GM21576 (cell line): ENCODE results near the gene TSPAN2.

Source experiments
- ATAC-seq: cut with Tn5 transposase; IDR thresholded peaks from one replicate; pipeline ENCODE4 v1.9.1; 2021; ENCODE audit warnings: mild to moderate bottlenecking, moderate library complexity; ENCODE audit not compliant: unreplicated experiment

Gene TSPAN2

GRCh38 chr1:115076384-115076915 lies 12.9 kb downstream of the TSPAN2 start:
- no peak for ATAC-seq

GRCh38 chr1:115074839-115075534 lies 14.3 kb downstream of the TSPAN2 start:
- ATAC-seq: no peak

DNA sequence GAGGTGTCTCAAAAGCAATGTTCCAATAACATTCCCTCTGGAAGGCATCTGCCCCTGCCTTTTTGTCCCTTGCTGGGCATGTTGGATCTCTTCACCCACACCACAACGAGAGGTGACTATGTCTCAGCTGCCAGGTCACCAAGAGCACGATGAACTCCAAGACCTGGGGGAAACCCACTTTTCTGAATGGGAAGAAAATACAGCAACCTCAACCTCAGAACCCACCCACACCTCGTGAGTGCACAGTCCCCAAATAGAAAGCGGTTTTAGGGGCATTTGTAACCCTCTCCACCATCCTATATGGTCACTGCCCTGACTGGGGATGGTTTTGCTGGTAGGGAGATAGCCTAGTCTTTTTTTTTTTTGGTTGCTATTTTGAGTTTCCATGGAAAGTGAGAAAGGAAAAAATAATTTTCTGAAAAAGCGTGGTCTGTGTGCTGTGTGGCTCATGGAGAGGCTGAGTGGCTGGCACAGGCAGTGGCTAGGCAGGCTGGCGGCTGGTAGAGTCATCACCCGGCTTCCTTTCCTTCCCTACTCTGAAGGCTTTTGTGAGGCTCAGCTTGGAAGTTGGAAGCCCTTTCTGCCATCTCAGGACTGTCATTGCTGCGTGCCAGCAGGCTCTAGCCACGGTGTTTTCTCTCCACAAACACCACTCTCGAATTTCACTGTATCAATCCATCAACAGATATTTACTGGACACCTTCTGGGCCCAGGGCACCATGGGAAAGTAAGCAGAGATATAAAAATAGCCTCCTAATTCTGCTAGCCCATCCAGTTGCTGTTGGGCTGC lies 15.8 kb downstream of the TSPAN2 start:
- ATAC-seq: no peak

DNA sequence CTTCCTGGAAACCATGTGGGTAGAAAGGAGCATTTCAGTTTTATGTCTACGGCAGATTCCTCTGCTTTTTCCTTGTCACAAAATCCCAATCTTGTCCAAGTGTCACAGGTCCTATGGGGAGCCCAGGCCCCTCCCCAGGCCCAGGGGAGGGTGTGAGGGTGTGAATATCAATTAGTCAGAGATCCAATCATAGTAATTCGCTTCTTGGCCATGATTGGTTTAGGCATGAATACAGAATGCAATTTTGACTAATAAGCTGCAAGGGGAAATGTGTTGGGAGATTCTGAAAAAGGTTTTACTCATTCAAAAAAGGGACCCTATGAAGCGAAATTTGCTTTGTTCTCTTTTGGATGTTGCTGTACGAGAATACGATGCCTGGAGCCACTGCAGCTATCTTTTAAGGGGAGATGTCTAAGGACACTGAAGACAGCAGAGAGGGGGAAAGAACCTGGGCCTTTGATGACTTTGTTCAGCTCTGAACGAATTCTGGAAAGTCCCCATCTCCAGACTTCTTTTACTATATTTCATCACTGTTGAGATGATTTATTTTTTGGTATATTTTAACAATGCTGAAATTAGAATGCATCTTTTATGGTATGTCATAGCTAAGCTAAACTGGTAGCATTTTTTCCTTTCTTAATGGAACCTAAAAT lies 18.2 kb downstream of the TSPAN2 start:
- no peak for ATAC-seq

DNA sequence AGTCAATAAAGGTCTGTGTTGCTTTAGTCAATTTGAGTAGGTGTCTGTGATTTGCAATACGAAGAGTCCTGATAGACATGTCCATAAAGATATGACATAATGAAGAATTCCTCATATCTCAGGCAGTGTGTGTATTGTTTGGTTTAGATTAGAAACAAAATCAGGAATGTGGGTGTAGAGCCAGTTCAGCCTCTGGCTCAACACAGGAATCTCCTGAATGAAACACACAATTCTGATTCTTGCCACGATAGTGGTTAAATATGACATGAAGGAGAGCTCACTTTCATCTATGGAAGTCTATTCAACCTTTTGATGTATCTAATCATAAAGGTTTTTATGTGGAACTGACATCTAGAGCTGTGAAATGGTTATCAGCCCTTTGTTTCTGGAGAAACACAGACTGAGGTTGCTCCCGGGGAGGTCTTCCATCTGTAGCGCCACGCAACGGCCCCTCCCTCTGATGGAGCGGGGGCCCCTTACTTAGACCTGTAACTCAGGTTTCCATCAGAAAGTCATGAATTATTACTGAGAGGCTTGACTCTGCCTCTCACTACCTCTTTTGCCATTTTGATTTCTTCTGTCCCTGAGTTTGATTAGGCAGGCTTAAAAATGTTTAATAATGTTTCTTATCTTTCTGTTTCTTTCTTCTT lies 19.5 kb downstream of the TSPAN2 start:
- ATAC-seq: no peak

- ATAC-seq: no peak
These were observed 20.3 kb downstream of the TSPAN2 start for GRCh38 chr1:115068826-115069585.

DNA sequence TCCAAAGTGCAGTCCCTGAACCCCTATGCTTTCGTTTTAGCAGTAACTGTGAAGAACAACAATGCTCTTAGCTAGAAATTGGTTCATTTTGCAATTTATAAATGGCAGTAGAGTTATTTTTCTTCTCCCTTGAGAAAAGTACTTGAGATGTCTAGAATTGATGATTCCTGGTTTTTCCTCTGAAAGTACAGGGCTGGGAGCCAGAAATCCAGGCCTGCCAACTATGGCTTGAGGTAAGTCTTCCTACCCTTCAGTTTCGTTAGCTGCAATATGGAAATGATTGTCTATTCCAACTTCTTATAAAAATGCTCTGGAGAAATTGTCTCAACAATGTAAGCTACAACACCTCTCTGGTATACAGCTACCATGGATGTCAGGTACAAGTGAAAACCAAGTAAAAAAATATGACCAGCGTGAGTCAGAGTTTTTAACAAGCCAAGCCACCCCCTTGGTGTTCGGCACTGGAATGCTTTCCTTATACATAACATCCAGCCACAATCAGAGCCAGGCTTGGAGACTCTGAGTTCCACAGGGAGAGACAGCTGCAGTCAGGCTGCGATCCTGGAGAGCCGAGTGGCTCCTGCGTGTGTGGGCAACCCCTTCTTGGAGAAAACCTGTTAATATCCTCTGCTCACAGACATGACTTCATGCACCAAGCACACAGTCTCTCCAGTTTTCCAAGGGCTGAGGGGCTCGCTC lies 22.0 kb downstream of the TSPAN2 start:
- ATAC-seq: no peak

DNA sequence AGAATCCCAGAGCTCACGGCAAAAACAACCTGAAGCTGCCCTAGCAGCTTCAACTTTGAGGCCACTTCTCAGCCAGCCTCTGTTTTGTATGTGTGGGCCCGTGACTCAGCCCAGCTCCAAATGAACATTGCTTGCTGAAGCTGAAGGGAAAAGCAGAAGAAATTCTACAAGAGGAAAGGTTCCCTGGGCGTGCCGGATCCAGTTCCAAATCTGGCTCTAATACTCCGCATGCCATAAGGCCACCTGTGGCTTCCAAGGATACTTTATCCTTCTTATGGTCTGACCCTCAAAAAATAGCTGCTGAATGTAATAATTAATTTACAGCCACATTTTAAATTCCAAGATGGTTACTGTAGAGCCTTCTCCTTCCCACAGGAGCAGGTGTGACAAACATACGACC lies 24.3 kb downstream of the TSPAN2 start:
- ATAC-seq: no peak

- ATAC-seq: no peak
These were observed 24.8 kb downstream of the TSPAN2 start for GRCh38 chr1:115064461-115064860.

DNA sequence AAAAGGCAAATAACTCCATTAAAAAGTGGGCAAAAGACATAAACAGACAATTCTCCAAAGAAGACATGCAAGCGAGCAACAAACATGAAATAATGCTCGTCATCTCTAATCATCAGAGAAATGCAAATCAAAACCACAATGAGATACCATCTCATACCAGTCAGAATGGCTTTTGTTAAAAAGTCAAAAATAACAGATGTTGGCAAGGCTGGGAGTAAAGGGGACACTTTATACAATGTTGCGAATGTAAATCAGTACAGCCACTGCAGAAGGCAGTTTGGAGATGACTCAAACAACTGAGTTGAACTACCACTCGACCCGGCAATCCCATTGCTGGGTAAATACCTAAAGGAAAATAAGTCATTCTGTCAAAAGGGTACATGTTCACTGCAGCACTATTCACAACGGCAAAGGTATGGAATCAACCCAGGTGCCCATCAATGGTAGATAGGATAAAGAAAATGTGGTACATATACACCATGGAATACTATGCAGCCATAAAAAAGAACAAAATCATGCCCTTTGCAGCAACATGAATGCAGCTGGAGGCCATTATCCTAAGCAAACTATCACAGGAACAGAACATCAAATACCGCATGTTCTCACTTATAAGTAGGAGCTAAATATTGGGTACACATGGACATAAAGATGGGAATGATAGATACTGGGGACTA lies 25.9 kb downstream of the TSPAN2 start:
- ATAC-seq: no peak

GRCh38 chr1:115062542-115063004 lies 26.7 kb downstream of the TSPAN2 start:
- ATAC-seq: peak; percentile 84

DNA sequence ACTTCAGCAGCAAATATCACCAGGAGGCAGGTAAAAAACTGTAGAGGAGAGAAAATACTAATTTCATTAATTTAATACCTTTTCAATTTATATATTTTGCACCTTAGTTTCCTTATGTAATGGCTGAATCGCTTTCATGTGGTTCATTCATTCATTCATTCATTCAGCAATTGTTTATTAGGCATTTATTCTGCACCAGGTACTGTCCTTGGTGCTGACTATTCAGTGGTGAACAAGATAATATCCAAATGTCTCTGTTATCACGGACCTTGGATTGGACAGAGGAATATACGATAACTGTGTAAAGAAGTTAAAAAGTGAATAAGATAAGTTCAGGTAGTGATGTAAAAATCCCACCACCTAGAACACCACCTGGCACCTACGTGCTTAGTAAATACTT lies 28.8 kb downstream of the TSPAN2 start:
- no peak for ATAC-seq

- no peak for ATAC-seq
These were observed 30.0 kb downstream of the TSPAN2 start for GRCh38 chr1:115059316-115059715.

DNA sequence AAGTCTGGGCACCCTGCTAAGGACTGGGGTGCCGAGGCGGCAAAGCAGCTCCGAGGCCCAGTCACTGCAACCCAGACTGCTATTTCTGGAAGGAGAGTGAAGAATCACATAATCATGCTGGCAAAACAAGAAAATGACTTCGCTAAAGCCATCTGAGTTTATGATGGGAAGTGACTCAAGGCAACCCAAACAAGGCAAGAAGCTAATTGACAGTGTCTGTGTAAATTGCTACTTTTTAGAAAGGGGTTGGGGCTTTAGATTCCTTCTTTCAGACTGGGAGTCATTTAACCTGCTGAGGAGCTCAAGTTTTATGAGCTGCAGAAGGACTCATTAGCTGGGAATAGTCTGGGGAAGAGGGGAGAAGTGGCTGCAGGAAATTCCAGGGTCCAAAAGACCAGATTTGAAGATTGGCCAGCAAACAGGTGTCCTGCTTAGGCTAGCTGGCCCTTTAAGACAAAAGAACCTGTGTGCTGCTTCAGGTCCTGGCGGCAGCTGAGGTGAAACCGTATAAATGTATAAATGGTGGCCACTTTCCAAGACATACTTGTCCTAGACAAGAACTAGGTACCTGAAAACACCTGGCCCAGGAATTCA lies 31.5 kb downstream of the TSPAN2 start:
- no peak for ATAC-seq

GRCh38 chr1:115056395-115056798 lies 32.9 kb downstream of the TSPAN2 start:
- ATAC-seq: no peak

DNA sequence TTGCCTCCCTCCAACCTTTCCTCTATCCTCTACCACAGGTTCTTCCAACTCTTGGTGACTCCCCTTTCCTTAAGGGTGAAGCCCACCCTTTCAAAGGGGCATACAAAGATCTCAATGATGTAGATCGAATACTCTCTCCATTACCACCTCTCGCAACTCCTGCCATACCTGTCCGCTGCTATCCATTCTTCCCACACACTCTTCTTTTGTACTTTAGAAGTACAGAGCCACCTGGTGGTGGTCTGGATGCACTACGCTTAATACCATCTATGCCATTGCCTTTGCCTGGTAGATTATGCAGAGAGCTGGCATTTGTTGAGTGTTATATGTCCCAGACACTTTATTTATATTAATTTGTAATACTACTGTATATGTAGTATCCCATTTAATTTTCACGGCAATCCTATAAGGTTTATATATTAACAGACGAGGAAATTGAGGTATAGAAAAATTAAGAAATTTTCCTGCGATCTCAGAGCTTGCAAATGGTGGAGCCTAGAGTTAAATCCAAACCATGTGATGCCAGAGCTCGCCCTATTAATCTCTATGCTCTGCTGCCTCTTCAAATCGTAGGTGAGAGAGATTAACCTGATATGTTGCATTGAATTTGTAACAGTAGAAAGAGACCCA lies 36.7 kb downstream of the TSPAN2 start:
- peak; percentile 81 for ATAC-seq

GRCh38 chr1:115051850-115052249 lies 37.5 kb downstream of the TSPAN2 start:
- no peak for ATAC-seq

- no peak for ATAC-seq
These were observed 42.6 kb downstream of the TSPAN2 start for GRCh38 chr1:115046751-115047150.
